Bone marrow (tissue), 2 donors: Measurements from ENCODE around the gene PHF21B.

Experiments
- DNase-seq, 2 donors: peaks; one replicate each; lab custom pipeline; 2025; lab: John Stamatoyannopoulos, UW

PHF21B gene

DNA sequence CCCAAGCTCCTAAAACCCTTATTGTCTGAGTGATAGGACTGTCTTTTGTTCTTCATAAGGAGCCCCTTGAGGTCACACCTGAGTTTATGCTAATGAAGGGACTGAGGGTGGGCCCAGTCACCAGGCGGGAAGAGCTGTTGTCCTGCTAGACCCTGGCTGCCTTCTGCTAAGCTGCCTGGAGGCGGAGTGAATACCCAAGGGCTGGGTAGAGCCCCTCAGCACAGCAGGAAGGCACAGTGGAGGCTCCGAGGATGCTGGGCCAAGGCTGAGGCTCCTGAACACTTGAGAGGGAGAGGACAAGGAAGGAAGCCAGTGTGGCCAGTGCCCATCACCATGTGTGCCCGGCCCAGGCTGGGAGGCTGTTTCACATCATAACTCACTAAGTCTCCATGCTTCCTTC lies 4.8 kb upstream of the PHF21B start:
- DNase-seq = no peak

DNA sequence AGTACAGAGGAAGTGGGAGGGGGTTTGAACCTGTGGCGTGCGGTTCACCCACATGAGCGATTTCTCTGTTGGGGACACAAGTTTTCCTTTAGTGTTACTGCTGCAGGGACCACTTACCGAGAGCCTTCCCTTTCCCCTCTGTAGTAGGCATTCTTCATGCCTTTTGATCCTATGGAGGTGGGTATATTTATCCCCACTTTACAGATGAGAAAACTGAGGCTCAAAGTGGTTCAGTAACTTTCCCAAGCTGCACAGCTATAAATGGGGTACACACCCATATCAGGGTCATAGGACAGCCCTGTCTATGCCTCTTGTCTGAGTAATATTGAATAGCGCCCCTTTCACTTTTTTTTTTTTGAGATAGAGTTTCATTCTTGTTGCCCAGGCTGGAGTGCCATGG lies 3.3 kb upstream of the PHF21B start:
- DNase-seq = no peak

DNA sequence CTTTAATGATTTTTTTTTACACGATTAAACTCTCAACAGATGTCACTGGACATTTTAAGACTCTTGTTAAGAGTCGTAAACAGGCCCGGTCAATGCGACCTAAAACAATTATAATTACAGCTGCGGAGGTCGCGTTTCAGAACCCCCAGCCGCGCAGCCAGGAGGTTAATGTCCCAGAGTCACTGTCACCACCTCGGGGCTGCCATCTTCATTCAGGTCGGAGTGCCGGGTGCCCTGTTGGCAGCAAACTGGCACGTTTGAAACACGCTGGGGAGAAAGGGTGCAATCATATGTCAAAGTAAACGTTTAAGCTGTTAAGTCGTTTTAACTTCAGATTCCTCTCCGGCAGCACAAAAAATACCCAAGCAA lies 711 bp upstream of the PHF21B start:
- no peak for DNase-seq

DNA sequence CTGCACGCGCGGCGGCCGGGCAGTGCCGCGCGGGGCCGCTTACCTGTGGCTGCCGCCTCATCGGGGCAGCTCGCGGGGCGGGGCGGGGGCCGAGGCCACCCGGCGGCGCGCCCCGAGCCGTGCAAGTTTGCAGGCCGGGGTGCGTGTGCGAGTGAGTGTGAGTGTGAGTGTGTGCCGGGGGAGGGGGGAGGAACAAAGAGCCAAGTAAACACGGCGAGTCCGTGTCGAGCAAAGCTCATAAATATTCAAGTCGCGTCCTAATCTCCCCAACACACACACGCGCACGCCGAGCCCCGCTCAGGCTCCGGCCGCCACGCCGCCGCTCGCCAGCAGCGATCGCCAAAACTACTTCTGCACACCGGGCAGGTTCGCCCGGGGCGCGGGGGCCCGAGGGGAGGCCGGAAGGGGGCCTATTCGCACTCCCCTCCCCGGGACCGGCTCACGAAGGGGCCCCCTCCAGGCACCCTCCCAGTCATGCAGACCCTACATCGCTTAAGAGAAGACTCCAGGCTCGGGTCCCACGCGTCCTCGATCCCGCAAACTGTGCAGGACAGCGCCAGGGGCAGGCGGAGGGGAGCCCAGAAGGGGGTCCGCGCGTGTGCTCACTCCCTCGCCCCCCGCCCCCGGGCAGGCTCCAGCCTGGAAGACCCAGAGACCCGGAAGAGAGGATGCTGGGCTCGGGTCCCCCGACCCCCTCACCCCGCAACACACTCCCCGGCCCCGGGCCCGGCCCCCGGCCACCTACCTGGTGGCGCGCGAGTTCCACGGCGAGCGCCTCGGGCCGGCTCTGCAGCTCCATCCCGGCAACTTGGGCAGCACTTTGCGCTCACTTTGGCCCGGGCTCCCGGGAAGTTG lies 827 bp downstream of the PHF21B start:
- no peak for DNase-seq

DNA sequence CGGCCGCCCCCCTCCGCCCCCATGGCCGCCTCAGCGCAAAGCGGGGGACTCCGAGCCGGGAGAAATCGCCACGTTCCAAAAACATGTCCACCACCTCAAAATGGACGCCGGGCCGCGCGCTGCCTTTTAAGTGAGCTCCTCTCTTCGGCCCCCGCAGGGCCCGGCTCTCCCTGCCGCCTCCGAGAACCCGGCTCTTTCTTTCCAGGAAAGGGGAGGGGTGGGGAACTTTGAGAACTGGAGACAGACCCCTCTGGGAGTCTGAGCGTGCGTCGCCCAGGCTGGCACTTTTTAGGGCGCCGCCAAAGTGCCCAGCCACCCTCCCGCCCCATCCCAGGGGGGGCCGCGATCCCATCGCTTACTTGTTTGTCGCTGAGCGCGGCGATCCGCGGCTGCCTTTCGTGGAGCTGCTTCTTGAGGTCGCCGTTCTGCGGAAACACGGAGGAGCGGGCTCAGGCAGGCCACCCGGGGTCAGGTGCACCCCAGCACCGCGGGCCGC lies 1.6 kb downstream of the PHF21B start:
- DNase-seq = no peak

DNA sequence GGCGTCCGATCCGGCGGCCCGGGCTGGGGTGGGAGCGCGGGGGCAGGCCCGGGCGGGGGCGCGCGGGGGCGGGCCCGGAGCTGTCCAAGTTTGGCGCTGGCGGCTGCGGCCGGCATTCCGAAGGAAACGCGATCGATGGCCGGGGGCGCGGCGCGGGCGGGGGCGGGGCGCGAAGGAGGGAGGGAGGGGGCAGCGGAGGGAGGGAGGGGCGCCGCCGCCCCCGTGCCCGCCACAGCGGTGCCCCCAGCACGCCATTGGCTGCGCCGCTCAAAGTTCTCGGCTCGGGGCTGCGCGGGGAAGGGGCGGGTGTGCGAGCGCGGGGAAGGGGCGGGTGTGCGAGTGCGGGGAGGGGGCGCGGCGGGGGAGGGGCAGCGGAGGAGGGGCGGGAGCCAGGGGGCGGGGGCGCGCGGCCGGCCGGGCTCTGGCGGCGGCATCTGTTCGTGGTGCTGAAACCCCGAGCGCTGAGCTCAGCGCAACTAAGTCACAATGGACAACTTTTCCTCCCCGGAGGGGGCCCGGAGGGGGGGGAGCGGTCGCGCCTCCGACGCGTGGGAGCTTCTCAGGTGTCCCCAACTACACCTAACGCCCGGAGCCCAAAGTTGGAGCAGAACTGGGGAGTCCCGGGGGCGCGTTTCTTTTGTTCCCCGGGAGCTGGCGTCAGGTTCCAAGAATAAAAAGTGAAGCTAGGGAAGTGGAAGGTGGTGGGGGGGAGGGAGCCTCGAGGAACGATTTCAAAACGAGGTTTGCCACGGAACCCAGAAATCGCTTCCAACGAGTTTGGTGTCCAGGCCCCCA lies 2.2 kb downstream of the PHF21B start:
- DNase-seq = no peak

DNA sequence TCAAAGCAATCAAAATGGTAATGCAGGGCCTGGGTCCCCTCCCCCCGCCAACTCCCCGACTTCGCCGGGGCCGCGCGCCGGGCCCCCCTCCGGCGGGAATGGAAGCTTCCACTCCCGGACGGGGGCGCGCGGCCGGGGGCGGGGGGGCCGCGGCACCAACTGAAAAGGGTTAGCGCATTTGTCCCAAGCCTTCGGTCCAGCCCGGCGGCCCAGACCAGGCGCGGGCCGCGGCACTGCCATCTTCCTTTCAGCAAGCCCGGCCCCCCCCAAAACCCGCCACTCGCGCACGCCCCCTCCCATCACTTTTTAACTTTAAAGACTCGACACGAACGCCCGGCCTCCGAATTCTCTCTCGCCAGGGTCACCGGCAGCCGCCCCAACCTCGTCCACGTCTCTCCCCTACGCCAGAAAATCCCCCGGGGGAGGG lies 2.8 kb downstream of the PHF21B start:
- no peak for DNase-seq

DNA sequence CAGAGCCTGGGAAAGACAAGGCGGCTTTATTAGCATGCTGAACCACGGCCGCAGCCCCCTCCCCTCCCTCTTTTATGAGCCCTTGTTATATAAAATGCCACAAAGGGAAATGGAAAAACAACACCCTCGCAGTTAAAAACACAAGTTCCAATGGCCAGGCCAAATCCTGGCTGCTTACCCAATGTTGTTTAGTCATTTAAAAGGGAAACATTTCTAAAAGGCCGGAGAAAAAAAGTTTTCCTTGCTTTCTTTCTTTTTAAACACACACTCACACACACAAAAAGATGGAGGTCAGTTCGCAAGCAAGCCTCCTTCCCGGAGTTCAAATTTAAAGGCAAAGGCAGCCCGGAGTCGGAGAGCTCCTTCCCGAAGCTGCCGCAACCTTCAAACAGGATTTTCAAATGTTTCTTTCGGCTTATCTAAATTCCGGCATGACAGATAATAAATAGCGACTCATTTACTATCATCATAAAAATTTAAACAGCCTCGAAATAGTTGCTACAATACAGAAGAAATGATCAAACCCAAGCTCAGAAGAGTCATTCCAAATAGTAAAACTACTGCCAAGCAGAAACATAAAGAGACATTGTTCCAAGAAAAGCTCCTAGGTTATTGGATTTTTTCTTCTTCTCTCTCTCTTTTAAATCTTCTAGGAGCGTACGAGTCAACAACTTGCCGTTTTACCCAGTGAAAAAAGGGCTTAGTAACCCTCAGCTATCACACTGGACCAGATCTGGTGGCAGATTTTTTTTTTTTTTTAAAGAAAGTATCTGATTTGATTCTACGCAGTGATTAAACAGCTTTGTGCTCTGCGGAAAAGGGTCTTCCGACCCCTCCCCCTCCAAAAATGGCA lies 3.5 kb downstream of the PHF21B start:
- no peak for DNase-seq

DNA sequence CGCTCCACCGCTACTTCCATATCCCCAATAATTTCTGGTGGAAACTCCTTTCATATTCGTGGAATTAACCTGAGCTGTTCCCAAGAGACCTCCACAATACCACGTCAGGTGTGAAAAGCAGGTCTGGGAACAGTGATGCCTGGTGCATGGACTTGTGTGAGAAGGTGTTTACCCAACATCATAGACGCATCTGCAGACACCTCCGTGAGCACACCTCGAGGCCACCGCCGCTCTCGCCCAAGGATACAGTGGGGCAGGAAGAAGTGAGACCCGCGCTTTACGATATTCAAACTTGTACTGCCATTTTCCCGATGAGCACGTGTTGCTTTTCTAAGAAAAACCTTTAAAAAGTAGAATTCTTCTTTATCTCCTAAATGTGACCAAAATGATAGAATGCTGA lies 8.2 kb downstream of the PHF21B start:
- no peak for DNase-seq

DNA sequence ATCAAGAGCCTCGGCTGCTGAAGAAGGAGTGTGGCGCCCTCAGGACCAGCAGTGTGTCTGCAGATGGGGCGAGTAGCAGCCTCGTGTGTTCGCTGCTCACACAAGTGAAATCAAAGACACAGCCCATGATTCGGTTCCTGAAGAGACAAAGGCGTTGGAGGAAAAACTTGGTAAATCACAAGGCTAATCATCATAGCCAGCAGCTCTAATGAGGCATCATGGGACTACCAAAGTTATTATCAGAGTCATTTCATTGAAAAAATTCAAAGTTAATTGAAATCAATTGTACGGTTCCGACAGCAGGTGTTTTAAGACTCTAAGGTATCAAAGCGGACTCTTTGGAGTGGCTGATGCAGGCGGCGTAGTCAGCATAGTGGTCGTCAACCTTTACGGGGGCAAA lies 9.5 kb downstream of the PHF21B start:
- DNase-seq = no peak

DNA sequence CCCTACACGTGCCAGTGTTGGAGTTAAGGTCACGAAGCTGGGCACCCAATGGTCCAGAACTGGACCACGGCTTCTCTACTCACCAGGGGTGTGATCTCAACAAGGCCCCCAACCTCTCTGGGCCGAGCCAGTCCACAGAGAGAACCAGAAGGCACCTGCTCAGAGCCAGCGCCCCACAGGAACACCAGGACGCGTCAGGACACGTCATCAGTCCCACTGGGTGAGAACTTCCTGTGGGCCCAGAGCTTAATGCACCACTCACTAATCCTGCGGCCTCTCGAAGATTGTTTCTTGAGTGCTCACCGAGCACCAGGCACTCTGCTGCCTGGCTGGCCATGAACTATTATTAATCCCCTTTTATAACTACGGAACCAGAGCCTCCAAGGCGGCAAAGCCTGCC lies 10.1 kb downstream of the PHF21B start:
- DNase-seq = no peak

DNA sequence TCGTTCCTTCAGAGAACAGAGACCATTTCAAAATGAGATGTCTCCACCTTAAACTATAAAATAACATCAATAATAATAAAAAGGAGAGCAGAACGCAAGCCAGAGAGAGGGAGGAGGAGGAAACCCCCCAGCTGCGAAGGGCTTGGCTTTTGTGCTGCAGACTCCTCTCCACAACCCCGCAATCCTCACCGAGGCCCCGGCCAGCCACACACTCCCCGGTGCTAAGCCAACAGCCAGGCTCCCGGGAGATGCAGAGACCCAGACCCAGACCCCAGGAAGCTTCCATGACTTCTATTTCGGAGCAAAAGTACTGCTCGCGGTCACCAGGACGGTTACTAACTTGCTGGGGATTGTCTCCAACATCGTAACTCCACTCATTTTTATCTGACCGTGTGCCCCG lies 10.6 kb downstream of the PHF21B start:
- DNase-seq = no peak

DNA sequence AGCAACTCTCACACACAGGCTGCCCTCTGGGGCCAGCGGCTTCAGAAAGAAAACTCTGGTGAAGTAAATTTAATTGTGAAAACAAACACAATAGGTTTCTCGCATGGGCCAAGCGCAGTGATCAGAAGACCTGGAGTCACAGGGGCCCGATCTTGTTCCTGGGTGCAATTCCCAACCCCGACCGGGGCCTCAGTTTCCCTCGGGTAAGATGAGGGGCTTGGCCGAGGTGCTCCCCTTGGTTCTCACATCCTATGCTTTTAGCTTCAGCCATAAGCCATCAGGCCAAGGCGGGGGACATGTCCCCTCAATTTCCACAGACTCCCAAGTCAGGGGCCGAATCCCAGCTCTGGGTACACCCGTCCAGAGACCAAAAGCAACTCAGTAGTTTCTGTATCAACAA lies 11.5 kb downstream of the PHF21B start:
- no peak for DNase-seq

DNA sequence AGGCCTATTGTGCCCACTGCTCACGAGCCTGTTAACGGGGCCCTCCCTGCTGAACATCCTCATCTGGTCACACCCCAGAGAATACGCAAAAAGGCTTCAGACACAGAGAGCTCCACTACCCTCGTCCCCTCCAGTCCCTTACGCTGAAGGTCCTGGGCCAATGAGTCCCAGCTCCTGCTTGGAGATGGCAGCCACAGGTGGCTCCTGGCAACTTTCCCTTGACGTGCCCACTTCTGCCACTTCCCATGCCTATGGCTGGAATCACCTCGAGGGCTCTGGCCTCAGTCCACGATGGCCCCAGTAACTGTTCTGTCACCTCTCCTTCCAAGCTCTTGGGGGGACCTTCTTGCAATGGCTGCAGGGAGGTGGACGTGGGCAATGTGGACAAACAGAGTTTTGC lies 12.7 kb downstream of the PHF21B start:
- DNase-seq = no peak

DNA sequence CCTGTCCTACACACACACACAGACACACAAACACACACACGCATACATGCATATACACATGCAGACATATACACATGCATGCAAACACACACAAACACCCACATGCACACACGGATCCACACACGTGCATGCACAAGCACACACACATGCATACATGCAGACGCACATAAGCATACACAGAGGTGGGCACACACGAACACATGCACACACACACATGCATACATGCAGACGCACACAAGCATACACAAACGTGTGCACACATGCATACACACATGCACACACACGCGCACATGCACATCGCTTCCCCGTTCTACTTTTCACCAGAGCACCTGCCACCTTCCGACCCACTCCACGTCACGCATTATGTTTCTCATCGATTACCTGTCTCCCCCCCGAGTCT lies 13.2 kb downstream of the PHF21B start:
- no peak for DNase-seq

DNA sequence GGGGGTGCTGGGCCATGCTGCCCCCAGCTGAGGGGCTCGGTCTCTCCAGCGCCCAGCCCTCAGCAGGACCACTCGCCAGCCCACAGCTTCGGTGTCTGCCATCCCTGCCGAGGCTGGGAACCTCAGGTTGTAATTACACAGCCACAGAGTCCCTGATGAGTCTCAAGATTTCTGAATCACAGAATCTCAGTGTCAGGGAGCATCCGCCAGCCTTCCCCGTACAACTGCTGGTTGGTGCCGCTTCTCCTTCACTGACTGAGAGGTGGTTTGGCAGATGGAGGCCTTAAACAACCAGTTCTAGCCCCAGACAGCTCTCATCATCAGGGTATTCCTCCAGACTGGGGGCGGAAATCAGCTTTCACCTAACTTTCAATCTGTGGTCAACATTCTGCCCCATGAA lies 13.7 kb downstream of the PHF21B start:
- no peak for DNase-seq

DNA sequence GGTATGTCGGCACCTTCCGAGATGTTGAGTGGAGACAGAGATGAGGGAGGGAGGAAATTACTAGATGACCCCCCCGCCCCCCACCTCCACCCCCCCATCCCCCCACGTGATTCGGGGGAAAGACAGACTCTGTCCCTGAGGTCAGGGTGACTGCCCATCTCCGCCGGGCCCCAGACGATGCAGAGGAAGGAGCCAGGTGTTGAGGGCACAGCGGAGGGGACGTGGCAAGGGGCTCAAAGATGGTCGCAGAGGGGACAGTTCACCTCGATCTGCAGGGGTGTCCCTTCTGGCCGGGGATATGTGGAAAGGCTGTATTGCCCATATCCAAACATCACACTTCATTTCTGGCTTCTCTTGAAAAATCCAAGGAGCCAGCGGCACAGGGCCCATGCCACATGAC lies 14.1 kb downstream of the PHF21B start:
- no peak for DNase-seq

DNA sequence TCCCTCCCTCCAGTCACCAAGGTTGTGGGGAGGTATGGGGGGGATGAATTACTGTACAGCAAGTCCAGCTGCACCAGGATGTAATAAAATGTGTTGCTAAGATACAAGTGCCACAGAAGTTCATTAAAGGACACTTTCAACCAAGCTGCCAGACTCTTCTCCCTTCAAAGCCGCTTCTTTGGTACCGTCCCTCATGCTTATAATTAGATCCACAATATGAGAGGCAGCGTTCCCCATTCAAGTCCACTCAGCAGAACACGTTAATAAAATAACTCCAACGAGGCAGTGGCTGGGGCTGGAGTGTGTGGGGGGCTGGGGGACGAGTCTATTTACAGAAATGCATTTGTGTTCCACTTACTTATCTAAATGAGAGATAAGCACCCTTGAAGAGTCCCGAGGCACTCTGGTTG lies 14.7 kb downstream of the PHF21B start:
- no peak for DNase-seq

DNA sequence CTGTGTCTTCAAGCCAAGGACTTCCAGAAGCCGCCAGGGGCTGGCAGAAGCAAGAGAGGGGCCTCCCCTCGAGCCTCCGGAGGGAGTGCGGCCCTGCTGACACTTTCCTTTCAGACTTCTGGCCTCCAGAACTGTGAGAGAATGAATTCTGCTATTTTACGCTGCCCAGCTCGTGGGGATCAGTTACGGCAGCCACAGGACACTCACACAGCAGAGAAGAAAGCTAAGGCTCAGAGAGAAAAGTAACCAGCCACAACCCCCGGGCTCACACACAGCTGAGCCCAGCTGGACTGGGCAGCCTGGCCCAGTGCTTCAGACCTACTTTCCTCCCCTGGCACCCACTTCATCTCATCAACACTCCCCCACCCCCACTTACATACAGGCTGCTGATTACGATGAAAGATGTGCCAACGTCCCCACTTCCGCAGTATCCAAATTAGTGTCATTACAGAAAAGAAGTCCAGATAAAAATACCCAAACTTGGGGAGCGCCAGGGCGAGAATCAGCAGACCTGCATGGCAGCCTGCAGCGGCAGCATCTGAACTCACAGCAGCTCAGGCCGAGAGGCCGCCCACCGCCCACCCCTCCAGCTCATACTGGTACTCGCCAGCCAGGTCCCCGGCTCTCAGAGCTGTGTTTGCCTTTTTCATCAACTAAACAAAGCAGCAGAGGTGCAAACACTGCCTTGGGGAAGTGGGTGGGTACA lies 15.3 kb downstream of the PHF21B start:
- DNase-seq = no peak

DNA sequence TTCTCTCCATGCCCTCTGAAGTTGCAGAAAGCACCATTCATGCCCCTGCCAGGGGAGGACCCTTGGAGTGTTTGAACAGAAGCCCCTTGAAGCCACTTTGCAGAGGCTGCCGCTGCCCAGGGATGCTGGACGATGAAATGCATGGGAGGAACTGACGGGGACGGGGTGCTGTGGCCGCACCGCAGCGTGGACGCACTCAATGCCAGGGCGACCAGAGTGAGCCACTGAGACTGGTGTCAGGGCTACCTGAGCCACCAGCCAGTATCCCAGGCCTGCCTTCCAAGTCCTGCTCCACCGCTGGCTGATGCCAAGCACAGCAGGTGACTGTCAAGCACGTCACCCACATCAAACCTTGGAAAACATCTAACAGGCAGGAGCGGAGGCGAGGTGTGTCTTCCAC lies 17.6 kb downstream of the PHF21B start:
- DNase-seq = no peak

DNA sequence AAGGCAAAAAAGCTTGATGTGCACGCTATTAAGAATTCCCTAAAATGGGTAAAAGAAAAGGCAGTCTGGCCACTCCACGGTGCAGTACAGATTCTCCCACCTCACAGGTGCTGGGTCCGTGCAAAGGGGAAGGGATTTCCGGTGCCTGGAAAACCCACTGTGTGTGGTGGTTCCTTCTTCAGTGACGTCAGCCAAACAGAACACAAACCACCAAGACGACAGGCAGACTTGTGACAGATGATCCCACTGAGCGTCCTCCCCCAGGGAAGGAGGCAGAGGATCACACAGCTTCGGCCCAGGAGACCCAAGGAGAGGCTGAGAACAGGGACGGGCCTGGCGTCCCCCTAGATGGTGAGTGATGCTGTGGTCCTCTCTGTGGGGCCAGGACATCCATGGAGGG lies 18.6 kb downstream of the PHF21B start:
- no peak for DNase-seq

DNA sequence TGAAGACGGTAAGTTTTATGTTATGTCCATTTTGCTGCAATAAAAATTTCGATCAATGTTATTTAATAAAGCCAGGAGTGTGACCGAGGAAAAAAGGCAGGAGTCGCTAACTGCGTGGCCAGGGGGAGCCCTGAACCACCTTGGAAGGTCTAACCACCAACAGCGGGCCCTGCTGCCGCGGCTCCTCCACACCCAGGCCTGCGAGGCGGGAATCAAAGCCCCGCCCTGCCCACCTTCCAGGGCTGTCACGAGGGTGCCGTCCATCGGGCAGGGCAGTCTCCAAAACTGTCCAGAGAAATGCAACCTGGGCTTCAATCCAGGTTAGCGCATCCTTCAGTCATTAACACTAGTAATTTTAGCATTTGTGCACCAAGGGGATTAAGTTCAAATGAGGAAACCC lies 19.0 kb downstream of the PHF21B start:
- no peak for DNase-seq
